CD1c-positive myeloid dendritic cell (primary cell): ENCODE measurements around the gene HMX1.

ENCODE experiments used
- DNase-seq: peaks from one replicate; pipeline ENCODE4 v3.0.0-alpha.2; 2016; ENCODE audit errors: extremely low spot score

Gene HMX1

DNA sequence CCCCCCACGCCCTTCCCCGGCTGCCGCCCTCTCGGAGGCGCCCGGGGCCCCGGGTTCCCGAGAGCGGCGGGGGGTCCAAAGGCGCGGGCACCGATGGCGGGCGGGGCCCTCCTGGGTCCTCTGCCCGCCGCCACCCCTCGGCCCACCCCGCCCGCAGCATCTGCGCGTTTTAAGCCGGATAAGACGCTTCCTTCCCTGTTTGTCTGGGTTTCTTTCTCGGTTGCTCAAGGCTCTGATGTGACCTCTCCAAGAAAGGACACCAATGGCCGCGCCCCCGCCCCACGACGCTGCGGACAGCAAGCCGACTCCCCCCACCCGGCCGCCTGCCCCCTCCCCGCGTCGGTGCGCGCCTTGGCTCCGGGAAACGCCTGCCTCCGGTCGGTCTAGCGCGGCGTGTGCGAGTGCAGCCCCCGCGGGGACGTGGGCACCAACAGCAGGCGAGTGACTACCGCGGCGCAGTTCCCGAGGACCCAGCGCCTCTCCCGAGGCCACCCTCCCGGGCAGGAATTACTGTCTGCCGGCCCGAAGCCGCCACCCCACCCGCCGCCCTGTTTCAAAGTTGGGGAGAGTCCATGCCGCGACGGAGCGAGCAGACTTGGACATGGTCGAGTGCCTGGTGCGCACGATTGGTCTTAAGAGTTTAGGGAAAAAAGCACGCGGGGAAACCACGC, 21.1 kb upstream of the HMX1 start:
- no peak for DNase-seq

DNA sequence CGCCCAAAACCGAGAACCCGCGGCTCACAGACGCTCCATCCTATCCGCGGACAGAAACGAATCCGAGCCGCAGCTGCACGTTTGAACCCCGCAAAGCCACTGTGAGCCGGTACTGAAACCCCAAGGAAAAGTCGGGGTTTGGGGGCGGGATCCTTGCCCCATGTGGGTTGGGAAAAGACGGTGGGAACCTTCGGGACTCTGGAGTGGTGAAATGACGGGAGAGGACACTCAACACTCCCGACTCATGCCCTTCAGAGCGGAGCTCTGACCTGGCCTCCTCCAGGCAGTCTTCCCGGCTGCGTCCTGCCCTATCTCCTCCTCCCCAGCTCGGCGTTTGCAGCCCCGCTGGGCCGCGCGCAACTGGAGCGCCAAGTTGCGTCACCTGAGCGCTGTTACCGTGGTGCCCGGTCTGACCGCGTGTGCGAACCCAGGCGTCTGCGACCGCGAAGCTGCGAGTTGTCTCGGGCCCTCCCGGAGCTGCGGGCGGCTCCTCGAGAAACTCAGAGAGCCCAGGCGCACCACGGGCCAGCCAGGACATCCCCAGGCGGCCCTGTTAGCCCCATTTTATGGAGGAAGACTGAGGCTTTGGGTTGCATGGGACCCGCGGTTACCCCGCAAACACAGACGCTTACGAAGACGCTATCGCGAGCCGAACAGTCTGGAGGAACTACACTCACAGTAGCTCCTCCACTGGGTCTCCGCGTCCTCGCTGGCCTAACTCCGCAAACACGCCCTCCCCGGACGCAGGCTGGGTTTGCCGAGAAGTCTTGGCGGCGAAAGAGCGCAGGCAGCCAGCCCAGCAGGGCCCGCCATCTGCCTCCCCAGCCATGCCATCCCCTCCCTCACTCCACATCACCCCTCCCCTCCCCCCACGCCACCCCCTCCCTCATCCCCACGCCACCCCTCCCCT, 20.3 kb upstream of the HMX1 start:
- DNase-seq: no peak

DNA sequence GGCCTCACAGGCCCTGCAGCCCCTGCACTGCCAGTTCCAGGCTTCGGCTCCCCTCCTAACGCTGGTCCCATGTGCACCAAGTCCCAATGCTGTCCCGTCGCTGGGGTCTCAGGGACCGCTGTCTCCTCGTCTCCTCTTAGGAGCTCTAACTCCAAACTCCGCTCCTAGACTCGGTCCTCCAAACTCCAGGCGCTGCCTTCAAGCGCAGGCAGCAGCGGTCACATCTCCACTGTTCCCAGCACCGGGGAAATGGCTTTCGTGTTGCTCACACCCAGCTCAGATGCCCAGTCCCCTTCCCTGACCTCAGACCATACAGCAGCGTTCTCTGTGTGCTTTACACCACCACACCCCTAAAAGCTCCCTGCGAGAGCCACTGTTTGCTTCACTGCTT, 19.6 kb upstream of the HMX1 start:
- DNase-seq: no peak

DNA sequence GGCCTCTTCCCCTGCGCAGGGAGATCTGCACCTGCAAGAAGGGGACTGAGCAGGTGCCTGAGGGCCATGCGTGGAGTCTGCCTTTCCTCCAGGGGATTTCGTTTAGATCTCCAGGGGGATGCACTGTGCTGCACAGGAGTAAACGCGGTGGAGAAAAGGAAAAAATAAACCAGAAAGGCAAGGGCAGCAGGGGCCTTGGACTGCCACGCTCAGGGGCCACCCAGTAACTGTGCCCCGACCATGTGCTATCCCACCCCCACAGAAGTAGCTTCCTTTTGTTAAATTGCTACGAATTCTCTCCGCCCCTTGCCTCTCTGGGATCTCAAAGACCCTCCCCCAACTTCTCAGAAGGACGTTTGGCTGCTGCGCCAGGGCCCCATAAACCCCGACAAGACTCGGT, 17.2 kb upstream of the HMX1 start:
- DNase-seq: no peak

DNA sequence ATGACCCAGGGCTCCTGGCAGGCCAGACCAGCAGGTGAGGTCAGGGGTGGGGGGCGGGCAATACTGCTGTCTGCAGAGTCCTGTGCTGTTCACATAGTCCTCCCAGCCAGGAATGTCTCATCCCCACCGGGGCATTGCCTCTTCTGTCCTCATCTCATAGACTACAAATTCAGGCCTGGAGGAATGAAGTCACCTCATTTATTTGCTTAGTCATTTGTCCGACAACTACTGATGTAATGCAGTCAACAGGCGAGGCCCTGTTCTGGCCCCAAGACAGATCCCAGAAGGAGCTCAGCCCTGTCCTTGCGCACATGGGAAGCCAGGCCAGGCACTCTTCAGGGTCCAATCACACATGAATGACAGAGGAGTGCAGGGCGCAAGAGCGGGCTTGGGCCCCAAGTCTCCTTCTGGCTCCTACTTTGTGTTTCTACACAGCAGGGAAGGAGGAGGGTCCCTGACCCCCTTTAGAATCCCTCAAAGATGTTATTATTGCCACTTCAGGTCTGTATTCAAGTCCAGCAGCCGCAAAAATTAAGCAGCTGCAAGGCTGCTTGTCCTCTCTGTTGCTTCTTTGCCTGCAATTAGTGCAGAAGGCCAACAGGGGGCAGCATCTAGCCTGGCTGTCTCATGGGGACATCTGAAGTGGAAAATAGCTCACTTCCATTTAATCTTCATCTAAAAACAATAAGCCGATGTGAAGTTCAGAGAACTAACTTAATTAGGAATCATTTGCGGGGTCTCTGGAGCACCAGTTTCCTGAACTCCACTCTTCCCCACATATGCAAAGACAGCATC, 15.2 kb upstream of the HMX1 start:
- DNase-seq: no peak

DNA sequence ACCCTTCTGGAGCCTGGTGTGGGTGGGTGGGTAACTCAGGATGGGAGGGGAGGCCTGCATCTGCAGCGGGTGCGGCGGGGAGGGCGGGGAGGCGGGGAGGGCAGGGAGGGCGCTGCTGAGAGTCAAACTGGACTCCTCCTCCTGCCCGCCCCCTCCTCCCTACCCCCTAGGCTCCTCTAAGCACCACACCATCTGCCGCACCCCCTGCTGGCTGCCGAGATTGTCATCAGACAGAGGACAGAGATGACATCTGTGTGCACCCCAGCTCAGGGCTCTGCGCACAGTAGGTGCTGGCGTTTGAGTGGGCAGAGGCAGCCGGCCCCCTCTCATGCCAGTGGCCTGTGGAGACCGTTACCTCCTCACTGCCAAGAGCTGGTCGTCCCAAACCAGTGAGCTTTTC, 10.6 kb upstream of the HMX1 start:
- DNase-seq: no peak

DNA sequence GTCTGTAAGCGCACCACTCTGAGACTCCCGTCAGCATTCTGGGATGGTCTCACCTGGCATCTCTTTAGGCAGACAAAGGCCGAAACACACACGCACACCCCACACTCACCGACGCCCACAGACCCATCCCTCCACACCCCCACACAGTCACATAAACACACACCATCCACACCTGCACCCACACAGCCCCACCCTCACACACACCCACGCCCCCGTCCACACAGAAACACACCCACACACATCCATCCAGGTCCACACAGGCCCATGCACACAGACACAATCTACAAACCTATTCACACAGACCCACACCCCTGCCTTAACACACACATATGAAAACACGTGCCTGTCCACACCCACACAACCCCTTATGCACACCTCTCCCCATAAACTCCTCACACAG, 9.2 kb upstream of the HMX1 start:
- no peak for DNase-seq

DNA sequence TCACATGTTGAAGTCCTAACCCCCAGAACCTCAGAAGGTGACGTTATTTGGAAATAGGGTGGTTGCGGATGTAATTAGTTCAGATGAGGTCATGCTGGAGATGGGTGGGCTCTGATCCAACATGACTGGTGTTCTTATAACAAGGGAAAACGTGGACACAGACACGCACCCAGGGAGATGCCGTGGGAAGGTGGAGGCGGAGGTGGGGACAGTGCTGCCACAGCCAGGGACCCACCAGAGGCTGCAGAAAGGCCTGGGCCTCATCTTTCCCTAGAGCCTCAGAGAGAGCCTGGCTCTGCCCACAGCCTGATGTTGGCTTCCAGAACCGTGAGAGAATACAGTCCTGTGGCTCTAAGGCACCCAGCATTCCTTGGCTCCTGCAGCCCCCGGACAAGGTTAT, 7.9 kb upstream of the HMX1 start:
- no peak for DNase-seq

DNA sequence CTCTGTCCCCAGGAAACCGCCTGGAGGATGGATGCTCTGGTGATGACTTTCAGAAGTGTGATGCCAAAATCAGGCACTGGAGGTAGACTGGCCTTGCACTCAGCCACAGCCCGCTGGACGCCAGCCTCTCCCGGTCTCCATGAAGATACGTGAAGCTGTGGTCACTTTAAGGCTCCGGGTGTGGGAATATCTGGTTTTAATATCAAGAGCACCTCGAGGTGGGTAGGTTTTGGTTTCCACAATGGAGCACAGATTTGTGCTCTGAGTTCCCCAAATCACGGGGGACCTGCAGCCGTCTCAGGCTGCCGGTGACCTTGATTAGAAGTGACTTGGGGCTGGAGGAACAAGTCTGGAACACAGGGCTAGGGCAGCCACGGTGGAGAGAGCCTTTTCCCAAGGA, 6.8 kb upstream of the HMX1 start:
- no peak for DNase-seq

DNA sequence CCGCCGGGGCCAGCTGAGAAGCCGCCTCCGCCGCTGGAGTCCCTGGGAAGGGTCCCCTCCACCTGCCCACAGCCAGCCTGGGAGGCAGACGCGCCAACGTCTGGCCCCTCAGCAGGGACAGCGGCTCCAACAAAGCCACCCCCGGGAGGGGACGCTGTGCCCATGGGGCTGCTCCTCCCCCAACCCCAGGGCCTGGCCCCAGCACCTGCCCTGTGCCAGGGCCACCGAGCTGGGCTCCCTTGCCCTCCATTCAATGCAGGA, 6.1 kb upstream of the HMX1 start:
- no peak for DNase-seq

DNA sequence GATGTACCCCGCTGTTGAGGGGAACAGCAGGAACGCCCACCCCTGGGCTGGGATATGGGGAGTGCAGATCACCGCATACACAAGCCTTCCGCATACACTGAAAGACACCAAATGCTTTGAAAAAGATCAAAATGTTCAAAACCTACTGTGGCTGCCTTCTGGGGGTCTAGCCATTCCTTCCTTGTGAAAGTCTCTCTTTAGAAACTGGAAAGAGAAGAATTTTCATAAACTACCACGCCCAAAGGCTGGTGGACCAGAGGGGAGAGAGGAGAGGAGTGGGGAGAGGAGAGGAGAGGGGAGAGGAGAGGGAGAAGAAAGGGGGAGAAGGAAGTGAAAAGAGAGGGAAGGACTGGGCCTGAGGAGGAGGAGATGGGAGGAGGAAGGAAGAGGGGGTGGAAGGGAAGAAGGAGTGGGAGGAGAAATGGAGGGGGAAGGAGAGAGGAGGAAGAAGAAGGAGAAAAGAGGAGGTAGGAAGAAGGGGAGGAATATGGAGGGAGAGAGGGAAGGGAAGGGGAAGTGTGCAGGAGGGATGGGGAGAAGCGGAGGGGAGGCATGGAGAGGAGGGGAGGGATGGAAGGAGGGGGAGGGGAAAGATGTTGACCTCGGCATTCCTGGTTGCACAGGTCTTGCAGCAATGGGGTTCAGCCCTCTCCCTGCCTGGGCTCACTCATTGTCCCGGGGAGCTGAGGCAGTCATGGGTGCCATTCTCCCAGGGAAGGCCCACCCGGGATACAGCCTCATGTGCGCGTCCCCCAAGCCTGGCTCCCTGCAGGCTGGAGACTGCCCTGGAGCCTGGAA, 5.5 kb upstream of the HMX1 start:
- no peak for DNase-seq

DNA sequence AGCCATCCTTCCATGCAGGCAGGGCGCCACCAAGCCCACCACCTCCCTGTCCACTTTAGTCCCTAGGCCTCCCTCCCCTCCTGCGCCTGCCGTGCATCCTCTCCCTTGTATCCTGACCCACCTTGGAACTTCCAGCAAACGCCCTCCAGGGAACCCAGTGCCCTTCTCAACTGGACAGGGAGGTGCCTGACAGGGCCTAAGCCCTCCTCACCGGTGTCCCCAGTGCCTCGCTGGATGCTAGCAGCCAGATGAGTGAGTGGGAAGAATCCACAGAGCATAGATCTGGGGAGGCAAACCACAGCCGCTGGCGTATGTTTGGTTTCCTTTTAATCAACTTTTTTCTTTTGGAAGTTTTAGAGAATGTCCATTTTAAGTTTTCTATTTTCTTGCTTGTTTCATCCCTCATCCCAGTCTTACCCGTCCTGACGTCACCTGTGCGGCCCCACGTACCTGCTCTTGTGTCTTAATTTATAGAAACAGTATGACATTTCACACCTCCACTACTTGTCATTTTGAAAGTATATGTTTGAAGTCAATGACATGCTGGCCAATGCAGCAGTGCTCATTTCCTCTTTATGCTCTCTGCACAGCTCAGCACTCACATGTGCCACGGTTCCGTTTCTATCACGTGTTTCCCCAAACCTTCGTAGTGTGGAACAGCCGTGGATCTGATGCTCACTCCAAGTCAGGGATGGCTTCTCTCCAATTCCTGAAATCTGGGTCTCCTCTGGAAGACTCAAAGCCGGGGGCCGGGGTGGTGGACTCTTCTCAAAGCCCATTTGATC, 3.4 kb upstream of the HMX1 start:
- DNase-seq: no peak

DNA sequence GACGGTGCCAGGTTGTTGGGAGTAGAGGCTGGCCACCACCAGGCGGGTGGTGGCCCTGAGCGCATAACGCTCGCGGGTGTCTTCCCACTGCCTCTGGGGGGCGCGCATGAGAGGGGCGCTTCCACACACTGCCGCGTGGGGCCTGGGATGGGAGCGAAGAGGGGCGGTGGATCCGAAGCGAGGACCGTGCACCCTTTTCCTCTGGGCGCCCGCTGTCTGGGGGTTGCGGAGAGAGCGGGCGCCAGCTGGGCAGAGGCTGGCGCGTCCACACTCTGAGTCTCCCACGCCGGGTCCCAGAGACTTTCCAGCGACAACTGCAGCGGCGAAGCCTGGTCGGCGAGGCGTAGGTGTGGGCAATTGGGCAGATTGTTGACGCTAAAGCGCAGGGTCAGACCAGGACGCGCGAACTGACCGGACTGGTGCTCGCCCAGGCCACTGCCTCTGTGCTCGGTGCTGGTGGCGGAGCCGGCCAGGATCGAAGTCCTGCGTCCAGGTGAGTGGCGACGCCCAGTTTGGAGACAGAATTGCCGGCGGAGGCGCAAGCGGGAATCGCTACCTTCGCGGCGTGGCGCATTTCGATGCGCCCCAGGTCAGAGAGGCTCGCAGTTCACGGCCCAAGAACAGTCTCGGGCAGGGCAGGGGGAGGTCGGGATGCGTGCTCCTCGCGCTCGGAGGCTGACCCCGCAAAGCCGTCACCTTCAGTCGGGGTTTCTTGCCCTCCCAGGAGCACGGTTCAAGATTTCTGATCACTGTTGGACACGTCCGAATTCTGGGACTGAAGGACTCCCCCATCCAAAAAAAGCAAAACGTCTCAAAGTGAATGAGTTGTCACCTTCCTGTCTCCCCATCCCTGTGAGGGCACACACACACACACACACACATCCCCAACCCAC, 2.6 kb upstream of the HMX1 start:
- DNase-seq: no peak

DNA sequence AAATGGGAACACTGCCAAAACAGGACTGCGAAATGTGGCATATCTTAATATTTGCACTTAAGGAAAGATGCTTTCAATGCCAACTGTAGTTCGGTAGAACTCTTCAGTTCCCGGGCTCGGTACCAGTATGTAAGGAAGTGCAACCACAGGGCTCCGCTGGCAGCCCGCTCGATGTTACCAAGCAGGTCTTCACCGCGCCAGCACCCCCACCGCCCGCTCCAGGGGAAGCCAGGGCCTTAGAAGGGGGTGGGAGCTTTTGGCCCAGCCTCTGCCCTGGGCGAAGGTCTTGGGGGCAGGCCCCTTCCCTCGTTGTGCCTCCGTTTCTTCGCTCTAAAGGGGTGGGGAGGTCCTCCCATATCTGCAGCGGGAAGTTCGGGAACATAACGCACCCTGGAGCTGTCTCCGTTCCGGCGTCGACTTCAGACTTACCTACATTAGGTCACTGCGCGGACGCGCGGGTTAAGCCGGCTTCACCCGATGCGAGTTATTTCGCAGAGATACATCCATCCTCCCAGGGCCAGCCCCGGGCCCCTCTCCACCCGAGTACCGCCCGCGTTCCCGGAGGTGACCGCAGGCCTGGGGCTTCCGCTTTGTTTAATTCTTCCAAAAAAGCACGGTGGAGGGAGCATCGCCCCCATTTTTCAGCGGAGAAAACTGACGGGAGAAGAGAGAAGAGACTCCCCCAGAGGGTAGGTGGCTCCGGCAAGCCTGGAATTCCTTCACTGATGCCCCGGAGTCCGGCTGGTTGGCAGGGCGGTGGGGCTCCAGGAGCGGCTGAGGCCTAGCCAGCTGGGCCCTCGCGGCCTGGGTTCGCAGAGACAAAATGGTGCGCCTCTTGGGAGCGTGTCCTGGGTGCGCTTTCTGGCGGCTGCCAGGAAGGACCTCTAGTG, 1.0 kb upstream of the HMX1 start:
- no peak for DNase-seq

DNA sequence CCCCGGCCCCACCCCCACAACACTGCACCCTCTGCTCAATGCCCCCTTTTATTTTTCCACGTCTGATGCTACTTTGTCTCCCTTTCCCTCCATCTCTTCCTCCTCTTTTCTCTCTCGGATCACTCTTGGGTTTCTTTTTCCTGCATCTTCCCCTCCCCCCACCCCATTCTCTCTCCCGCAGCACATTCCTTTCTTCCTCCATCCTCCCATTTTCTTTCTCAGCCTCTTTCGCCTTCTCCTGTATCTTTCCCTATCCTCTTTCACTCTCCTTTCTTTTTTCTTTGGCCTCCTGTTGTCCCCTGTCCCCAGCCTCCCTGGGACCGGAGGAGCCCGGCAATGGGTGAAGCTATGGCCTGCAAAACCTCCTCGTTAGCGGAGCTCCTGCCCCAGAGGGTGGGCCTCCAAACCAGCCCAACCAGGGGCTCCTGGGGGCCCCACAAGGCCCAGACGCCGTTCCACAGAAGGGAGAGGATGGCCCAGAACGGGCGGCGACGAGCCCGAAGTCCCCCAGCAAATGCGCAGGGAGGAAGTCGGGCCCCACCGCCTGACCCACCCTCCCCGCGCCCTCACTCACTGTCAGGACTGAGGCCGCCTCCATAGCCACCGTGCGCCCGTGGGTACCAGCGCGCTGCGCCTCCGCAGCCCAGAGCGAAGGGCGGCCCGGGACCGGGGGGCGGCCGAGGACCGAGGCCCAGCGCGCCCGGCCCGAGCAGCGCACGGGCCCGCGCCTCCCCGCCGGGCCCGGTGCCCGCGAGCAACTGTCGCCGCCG, 807 bp downstream of the HMX1 start:
- no peak for DNase-seq

DNA sequence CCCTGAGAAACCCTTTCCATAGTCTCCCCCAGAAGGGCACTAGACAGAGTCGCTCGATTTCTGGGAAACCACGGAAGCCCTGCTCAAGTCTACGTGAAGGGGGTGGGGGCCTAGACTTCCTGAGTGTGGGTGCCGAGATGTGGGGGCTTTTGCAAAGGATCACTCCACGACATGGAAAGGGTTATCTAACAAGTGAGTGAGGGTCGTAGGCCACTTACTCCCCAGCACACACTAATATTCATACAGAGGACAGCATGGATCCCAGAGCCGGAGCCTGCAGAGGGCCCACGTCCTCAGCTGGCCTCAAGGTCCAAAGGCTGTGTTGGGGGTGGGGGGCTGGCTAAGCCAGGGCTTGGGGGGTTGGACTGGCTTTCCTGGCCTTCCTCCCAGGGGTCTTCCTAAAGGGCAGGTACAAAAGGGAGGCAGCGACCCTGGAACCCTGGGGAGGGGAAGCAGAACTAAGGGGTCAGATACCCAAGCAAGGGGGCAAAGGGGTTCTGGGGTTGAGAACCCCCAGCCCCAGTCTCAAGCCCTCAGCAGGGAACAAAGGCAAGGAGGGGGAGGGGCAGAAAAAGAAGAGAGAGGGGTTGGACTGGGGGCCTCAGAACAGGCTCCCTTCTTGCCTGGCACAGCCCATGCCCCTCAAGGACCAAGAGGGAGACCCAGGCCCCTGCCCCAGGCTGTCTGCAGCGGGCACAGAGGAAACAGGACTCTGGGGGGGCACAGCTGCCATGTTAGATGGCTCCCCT, 1.6 kb downstream of the HMX1 start:
- DNase-seq: no peak

DNA sequence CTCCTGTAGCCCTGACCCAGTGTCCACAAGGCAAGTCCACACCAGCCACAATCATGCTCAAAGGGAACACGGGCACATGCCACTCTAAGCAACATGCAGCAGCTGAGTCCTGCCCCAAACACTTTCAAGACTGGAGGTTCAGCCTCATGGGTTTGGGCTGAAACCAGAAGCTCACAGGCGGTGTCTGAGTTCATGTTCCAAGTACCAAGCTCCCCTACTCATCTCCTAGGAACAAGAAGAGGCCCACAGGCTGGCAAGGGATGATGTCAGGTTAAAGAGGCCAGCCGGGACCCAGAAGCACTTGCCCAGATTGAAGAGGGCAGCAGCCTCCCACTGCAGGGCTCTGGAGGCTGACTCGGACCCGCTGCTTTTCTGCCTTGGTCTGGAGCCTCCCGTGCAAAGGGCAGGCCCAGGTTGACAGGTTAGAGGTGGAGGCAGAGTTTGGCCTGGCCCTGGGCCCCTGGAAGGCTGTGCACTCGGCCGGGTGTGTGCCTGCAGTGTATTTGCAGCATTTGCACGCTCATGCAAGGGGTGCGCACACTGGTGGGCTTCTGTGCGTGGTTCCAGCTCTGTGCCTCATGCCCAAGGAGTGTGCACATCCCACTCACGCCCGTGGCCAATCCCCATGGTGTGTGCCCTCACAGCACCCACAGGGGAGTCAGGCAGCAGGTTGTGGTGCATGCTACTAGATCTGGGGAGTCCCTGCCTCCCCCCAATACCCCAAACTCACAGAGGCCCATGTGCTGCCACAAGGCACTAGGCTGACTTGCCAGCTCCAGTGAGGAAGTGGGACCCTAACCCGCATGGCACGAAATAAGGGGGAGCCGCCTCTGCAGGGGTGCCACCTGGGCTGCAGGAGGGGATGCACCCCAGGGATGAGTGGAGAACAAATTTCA, 2.4 kb downstream of the HMX1 start:
- DNase-seq: no peak
